ENCODE data around the gene PFN3.
A peak's percentile ranks its signal among the peaks of the same experiment; 100 is the strongest.
"Not testable (repeated sequence)": the region's sequence is repeated elsewhere in the genome, so short reads cannot be mapped to it uniquely, and the experiment has no call there.

Gene PFN3

GRCh38 chr5:177393206-177393765 is 7.2 kb downstream of the PFN3 start:
- no peak for DNase-seq (ENCODE audit: low spot score)

DNA sequence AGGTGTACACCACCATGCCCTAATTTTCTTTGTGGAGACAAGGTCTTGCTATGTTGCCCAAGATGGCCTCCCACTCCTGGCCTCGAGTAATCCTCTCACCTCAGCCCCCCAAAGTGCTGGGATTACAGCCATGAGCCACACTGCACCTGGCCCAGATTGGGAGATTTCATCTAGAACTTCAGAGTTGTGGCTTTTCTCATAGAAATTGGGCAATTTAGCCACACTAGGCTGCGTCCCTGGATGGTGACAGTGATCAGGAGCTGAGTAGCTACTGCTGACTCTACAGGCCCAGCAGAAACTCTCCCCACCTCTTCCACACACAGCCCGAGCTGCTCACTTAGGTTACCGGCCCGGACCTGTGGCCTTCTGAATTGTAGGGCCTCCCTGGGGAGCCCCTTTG is 7.7 kb downstream of the PFN3 start:
- DNase-seq (ENCODE audit: low spot score) = no peak

DNA sequence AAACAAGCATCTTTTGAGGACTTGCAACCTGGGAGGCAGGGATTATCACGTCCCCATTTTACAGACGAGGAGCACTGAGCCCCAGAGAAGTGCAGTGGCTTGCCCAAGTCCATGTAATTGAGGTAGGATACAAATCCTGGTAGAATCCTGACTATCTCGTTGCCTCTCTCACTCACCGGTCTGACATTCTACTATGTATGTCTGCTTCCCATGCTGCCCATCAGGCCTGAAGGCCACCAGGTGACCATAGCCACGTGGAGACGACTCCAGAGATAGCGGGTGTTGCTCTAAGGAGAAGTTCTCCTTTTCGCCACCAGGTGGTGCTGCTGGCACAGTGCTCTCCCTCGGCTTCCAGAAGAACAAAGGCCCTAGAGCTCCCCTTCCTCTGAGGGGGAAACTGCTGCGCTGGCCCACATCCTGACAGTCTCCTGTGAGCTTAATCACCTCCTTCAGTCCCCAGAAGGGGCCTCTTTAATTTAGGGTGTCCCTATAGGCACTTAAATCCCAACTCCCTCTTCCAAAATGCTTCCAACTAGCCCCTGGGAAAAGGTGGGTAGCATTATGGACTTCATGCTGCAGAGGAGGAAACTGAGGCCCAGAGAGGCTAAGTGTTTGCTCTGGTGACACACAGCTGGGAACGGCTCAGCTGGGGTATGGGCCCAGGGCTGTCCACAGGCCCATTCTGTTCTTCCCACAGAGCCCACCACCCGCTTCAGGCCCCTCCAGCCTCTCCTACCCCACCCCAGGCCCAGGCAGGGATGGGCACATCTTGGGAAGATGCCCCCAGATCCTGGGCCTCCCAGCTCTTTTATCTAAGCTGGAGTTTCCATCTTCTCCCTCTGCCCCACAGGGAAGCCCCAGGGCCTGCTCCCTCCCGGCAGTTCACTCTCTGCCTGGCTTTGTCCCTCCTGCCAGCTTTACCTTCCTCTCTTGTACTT is 9.8 kb downstream of the PFN3 start:
- peak; percentile 73 for DNase-seq (ENCODE audit: low spot score)

GRCh38 chr5:177389241-177390169 is 11.0 kb downstream of the PFN3 start:
- DNase-seq (ENCODE audit: low spot score) = no peak

- DNase-seq (ENCODE audit: low spot score) = no peak
These were observed 11.9 kb downstream of the PFN3 start for GRCh38 chr5:177388521-177389052.

GRCh38 chr5:177387405-177387804 is 13.1 kb downstream of the PFN3 start:
- DNase-seq (ENCODE audit: low spot score) = no peak

- DNase-seq (ENCODE audit: low spot score) = no peak
These were observed 13.9 kb downstream of the PFN3 start for GRCh38 chr5:177386542-177386941.

DNA sequence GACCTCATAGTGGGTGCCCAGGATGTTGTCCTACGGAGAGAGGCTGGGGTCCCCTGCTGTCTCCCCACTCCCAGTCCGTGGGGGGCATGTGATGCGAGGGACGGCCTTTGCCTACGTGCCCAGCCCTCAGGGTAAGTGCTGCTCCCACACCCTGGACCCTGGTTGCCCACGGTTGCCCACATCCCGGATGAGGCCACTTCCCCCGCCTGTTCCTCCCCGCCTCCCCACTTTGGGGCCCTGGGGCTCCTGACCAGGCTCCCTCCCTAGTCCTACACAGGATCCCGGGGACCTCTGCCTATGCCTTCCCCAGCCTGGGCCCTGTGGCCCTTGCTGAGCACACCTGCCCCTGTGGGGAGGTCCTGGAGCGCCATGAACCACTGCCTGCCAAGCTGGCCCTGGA is 14.7 kb downstream of the PFN3 start:
- DNase-seq (ENCODE audit: low spot score) = no peak

- no peak for DNase-seq (ENCODE audit: low spot score)
These were observed 16.3 kb downstream of the PFN3 start, which contains the start of gene SLC34A1 for GRCh38 chr5:177384134-177384533. SLC34A1 (plus strand) TSS chr5:177384434; CDS start chr5:177385742, 1,308 bp downstream.

DNA sequence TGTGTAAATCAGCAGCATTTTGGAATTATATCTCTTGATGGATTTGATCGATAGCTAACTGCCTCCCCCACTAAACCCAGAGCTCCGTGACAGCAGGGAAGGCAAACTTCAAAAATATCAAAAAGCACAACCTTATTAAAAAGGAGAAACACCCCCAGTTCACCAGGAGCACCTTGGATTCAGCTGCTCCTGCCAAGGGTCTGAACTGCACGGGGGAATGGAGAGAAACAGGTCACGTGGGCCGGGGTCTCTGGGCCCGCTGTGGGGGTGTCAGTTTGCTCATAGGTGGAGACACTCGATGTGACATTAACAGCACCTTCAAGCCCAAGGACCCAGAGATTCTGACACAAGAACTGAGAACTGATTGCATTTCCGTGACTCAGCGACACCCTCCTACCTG is 17.3 kb downstream of the PFN3 start:
- no peak for DNase-seq (ENCODE audit: low spot score)

- no peak for DNase-seq (ENCODE audit: low spot score)
These were observed 17.9 kb downstream of the PFN3 start for GRCh38 chr5:177382423-177383029.

GRCh38 chr5:177380805-177381126 is 19.7 kb downstream of the PFN3 start:
- DNase-seq (ENCODE audit: low spot score) = no peak

- DNase-seq (ENCODE audit: low spot score) = no peak
These were observed 21.3 kb downstream of the PFN3 start for GRCh38 chr5:177378884-177379883.

DNA sequence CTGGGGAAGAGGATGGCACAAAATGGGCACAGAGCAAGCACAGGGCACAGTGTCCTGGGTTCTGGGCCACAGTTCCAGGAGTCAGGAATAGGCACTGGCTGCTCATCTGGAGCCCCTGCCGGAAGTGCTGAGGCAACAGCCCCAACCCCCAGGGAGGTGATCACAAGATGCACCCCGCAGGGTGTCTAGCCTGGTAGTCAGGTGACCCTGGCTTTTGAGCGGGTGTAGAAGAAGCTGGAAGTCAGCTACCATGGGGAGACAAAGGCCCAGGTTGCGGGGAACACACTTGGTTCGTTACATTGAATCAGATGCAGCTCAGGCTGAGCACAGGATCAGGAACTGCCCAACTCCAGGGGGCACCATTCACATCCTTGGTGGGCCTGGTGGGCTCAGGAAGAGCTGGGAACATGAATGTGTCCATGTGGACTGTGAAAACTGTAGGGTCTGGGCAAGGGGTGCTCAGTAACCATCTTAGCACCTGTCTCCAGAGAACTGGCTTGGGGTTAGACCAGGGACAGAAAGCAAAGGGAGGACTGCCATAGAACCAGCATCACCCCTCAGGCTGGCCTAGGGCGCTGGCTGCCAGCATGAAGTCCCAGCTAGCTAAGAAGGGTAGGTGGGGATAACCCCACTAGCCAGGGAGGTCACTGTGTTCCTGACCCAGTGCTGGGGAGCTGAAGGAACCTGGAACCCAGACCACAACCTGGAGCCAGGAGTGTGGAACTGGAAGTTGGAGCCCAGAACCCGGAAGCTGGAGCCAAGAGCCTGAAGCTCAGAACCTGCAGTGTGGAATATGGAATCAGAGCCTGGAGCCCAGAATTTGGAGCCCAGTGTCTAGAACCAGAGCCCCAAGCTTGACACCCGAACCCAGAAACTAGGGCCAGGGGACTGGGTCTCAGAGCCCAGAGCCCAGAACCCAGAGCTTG is 22.3 kb downstream of the PFN3 start:
- DNase-seq (ENCODE audit: low spot score) = no peak

- DNase-seq (ENCODE audit: low spot score) = no peak
These were observed 24.4 kb downstream of the PFN3 start for GRCh38 chr5:177376107-177376506.

- not testable (repeated sequence) for DNase-seq (ENCODE audit: low spot score)
These were observed 24.9 kb downstream of the PFN3 start for GRCh38 chr5:177375516-177375915.

GRCh38 chr5:177374211-177374610 is 26.2 kb downstream of the PFN3 start:
- DNase-seq (ENCODE audit: low spot score) = no peak

DNA sequence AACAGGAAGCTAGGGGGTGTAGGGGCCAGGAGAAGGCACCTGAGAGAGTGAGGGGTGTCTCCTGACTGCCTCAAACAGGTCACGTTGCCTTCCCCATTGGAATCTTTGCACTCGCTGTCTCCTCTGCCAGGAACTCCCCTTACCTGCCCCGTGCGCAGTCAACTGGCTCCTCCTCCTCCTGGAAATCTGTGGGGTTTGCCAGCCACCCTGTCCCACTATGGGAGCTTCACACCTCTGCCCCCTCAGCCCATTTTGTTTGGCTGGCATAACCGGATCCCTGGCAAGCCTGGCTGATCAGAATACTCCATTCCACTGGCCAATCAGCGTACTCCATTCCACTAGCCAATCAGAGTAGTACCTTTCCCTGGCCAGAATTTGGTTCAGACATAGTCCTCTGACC is 26.7 kb downstream of the PFN3 start:
- no peak for DNase-seq (ENCODE audit: low spot score)

DNA sequence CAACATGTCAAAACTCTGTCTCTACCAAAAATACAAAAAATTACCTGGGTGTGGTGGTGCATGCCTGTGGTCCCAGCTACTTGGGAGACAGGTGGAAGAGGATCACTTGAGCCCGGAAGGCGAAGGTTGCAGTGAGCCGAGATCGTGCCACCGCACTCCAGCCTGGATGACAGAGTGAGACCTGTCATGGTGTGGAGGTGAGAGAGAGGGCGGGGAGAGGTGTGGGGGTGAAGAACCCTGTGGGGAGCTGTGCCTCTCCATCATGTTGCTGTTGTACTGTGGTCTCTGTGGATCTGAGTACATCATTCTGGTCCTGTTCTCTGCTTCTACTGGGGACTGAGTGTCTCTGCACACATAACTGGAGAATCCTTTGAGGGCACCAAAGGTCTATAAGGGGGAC is 27.6 kb downstream of the PFN3 start:
- no peak for DNase-seq (ENCODE audit: low spot score)
